Endothelial cell of umbilical vein (primary cell): ENCODE measurements around the gene ANKS1B. TPM values are rescaled to one million over a fixed set of nuclear protein-coding genes. Genes with fewer than 3 reads are reported as not detected.

Experiments used
- BruUV-seq: library from RNA; stranded (reverse); fragments of 400-500 nt; replicated peaks from 2 replicates; lab custom pipeline; 2021; lab: Mats Ljungman, UMichigan
- CTCF ChIA-PET: fragments of 300-600, 350-600 bp; sonication (Branson Sonifier 250); formaldehyde crosslinking; loops from one replicate; lab custom pipeline; 2021; ENCODE audit warnings: antibody characterized with exemption, inconsistent platforms; lab: Charles Lee
- POLR2A ChIA-PET: fragments of 300-600, 350-600 bp; sonication (Branson Sonifier 250); formaldehyde crosslinking; loops from one replicate; lab custom pipeline; 2021; ENCODE audit warnings: antibody characterized with exemption, inconsistent platforms; lab: Charles Lee
- DNase-seq: peaks from one replicate; pipeline ENCODE4 v3.0.0-alpha.2; 2011; ENCODE audit warnings: low read depth, low spot score
- FAIRE-seq: peaks from 2 replicates; lab custom pipeline; 2011; peaks lifted over from hg19 to GRCh38; lab: Jason Lieb, UNC
- H2AFZ ChIP-seq: 2 replicates; pipeline ENCODE4 v1.6.0; 2012; ENCODE audit warnings: low read depth, low read length, control low read depth, inconsistent platforms
- H3K27ac ChIP-seq: 2 replicates; pipeline ENCODE4 v1.5.1; 2011; ENCODE audit warnings: low read depth, mild to moderate bottlenecking, control low read depth, low read length, moderate library complexity; ENCODE audit not compliant: insufficient read depth
- H3K27me3 ChIP-seq, 2 experiments: 2 replicates each; pipeline versions ENCODE4 v1.6.0 to v1.6.1; 2011; ENCODE audit warnings: low read length in 2 of 2, mixed read lengths in 1 of 2; ENCODE audit not compliant: control insufficient read depth in 2 of 2, insufficient read depth in 2 of 2
- H3K36me3 ChIP-seq, 2 experiments: 2 replicates in 1 of 2; 3 replicates in 1 of 2; pipeline ENCODE4 v1.5.1; 2011; ENCODE audit warnings: low read length in 2 of 2, mild to moderate bottlenecking in 1 of 2, moderate library complexity in 1 of 2; ENCODE audit not compliant: control insufficient read depth in 2 of 2, insufficient read depth in 2 of 2; ENCODE audit errors: extremely low read depth in 1 of 2
- H3K4me1 ChIP-seq: 3 replicates; pipeline ENCODE4 v1.5.1; 2011; ENCODE audit warnings: mild to moderate bottlenecking, low read length; ENCODE audit not compliant: control insufficient read depth, insufficient read depth; ENCODE audit errors: extremely low read depth
- H3K4me2 ChIP-seq: 2 replicates; pipeline ENCODE4 v1.6.1; 2011; ENCODE audit warnings: low read length, control low read depth, mixed read lengths; ENCODE audit not compliant: insufficient read depth
- H3K4me3 ChIP-seq, 3 experiments: fragments of 200-600 bp in 1 of 3; sonication (generic), shearing (Covaris generic) in 1 of 3; replicated peaks in 1 of 3; 2 replicates each; pipeline ENCODE4 v1.5.1; 2011 to 2016; ENCODE audit warnings: control low read depth in 3 of 3, low read length in 3 of 3, mild to moderate bottlenecking in 2 of 3, inconsistent platforms in 1 of 3, low read depth in 1 of 3, moderate library complexity in 1 of 3; ENCODE audit not compliant: insufficient read depth in 1 of 3
- H3K79me2 ChIP-seq: 2 replicates; pipeline ENCODE4 v1.6.0; 2012; ENCODE audit warnings: low read length, inconsistent platforms; ENCODE audit not compliant: control insufficient read depth, insufficient read depth
- H3K9ac ChIP-seq: replicated peaks from 2 replicates; pipeline ENCODE3; 2011; ENCODE audit warnings: low read length, control low read depth; ENCODE audit not compliant: insufficient read depth; ENCODE audit errors: extremely low read depth
- H3K9me1 ChIP-seq: replicated peaks from 3 replicates; pipeline ENCODE4 v1.6.0; 2011; ENCODE audit warnings: mild to moderate bottlenecking, low read length; ENCODE audit not compliant: control insufficient read depth, insufficient read depth; ENCODE audit errors: extremely low read depth
- H3K9me3 ChIP-seq: replicated peaks from 2 replicates; pipeline ENCODE4 v1.5.1; 2012; ENCODE audit warnings: low read length, inconsistent platforms; ENCODE audit not compliant: control insufficient read depth, insufficient read depth
- H4K20me1 ChIP-seq: replicated peaks from 2 replicates; pipeline ENCODE3; 2011; ENCODE audit warnings: mild to moderate bottlenecking, low read length; ENCODE audit not compliant: control insufficient read depth, insufficient read depth; ENCODE audit errors: extremely low read depth
- EZH2 ChIP-seq: IDR thresholded peaks from 2 replicates; pipeline ENCODE4 v1.6.1; 2012; ENCODE audit warnings: borderline replicate concordance, low read depth, mild to moderate bottlenecking, moderate library complexity, low read length, inconsistent platforms; ENCODE audit not compliant: severe bottlenecking
- FOS ChIP-seq: IDR thresholded peaks from 2 replicates; pipeline ENCODE4 v1.6.1; 2011; ENCODE audit warnings: mild to moderate bottlenecking, low read length, moderate library complexity, borderline replicate concordance; ENCODE audit not compliant: insufficient read depth
- GATA2 ChIP-seq: IDR thresholded peaks from 2 replicates; pipeline ENCODE4 v1.7.0; 2011; ENCODE audit warnings: low read depth, mild to moderate bottlenecking, moderate library complexity, mixed read lengths, low read length; ENCODE audit not compliant: insufficient read length, insufficient read depth
- MAX ChIP-seq: IDR thresholded peaks from 2 replicates; pipeline ENCODE4 v1.6.1; 2011; ENCODE audit not compliant: insufficient read depth, insufficient read length
- POLR2A ChIP-seq: IDR thresholded peaks from 2 replicates; pipeline ENCODE4 v1.6.1; 2012; ENCODE audit warnings: low read depth, mild to moderate bottlenecking, control low read depth, low read length
- dilution Hi-C: fragments of 300-500 bp; cut with MboI; formaldehyde crosslinking; loops from one replicate; pipeline ENCODE4 v1.15.0; 2019; ENCODE audit warnings: low sequenced_read_pairs; ENCODE audit not compliant: extremely low pct_ligation_motif_present
- intact Hi-C: fragments of 100-400 bp; cut with micrococcal nuclease; formaldehyde crosslinking; loops from one replicate; pipeline ENCODE4 v1.10.0; 2022
- polyA plus RNA-seq, 4 experiments: library from polyadenylated mRNA; depleted of rRNA in 3 of 4; stranded (reverse) in 3 of 4; unstranded in 1 of 4; fragments of >200 nt; gene quantifications; 2 replicates each; pipeline versions ENCODE4 v1.2.1 to v1.2.3, GENCODE V29; 2011 to 2012; ENCODE audit warnings: missing spikeins in 1 of 4
- total RNA-seq: library from RNA; stranded (reverse); gene quantifications from 2 replicates; pipeline ENCODE4 v1.2.3, GENCODE V29; 2021

The ANKS1B gene
- total and polyA plus RNA-seq, 2 donors (not counting 3 experiments of a cell fraction or from before 2014, with no cell fraction given), result 0.15 to 0.38 TPM

- no peak overlapping the region for H3K4me2 ChIP-seq
- TF ChIP-seq POLR2A (no peak), MAX (no peak)
- CTCF ChIA-PET, result interaction anchor here (1.1 to 2.2 kb wide), 2 partner anchors 10 to 12 kb away, joined by 4 to 7 read pairs; no protein-coding TSS in a partner anchor
Measured at GRCh38 chr12:98861251-98861650, 1123.5 kb downstream of the ANKS1B start.

GRCh38 chr12:98856897-98857540 is 1127.7 kb downstream of the ANKS1B start:
- POLR2A ChIA-PET, result no interaction called here
- intact Hi-C loops, result no loop called here
- no peak for FAIRE-seq
- no peaks in the 10 kb centered on the region for H3K9me1 ChIP-seq
- peaks cover 0 to 2% of the 10 kb centered on the region in 2 experiments for H3K27me3 ChIP-seq
- no peak overlapping the region for H3K27ac ChIP-seq
- no peaks in the 10 kb centered on the region for H3K9me3 ChIP-seq
- no peaks in the 10 kb centered on the region for H4K20me1 ChIP-seq
- H3K4me3 ChIP-seq, result no peak overlapping the region
- dilution Hi-C loops, result no loop called here
- no TSS peak for BruUV-seq
- no peaks in the 10 kb centered on the region for H3K79me2 ChIP-seq
- no peak overlapping the region for H3K4me2 ChIP-seq
- H3K9ac ChIP-seq, result no peak overlapping the region
- H2AFZ ChIP-seq, result no peak overlapping the region
- no peak for DNase-seq
- H3K36me3 ChIP-seq, result no peaks in the 10 kb centered on the region
- no peak for TF ChIP-seq MAX
- TF ChIP-seq EZH2, result no peak
- TF ChIP-seq FOS, result no peak
- no peak for TF ChIP-seq POLR2A
- no peak for TF ChIP-seq GATA2
- no peaks in the 10 kb centered on the region for H3K4me1 ChIP-seq
- CTCF ChIA-PET, result interaction anchor here (1.1 to 1.3 kb wide), 2 partner anchors 18 to 20 kb away, joined by 3 read pairs; no protein-coding TSS in a partner anchor

More at GRCh38 chr12:98861251-98861650, 1123.5 kb downstream of the ANKS1B start:
- Histone ChIP-seq H2AFZ (no peak overlapping the region), H3K36me3 (no peaks in the 10 kb centered on the region), H3K4me3 (no peak overlapping the region), H3K27ac (no peak overlapping the region), H3K9ac (no peak overlapping the region), H3K4me1 (no peaks in the 10 kb centered on the region), H3K27me3 (peaks cover 0 to 2% of the 10 kb centered on the region in 2 experiments), H3K9me1 (no peaks in the 10 kb centered on the region), H3K79me2 (no peaks in the 10 kb centered on the region), H4K20me1 (no peaks in the 10 kb centered on the region), H3K9me3 (no peaks in the 10 kb centered on the region)
- dilution Hi-C loops (no loop called here), intact Hi-C loops (no loop called here)
- POLR2A ChIA-PET, result no interaction called here
- FAIRE-seq (no peak), DNase-seq (no peak)
- no TSS peak for BruUV-seq
